Colonic mucosa (tissue), 4 donors: ENCODE data around the gene C19orf38. TPM values are rescaled to one million over a fixed set of nuclear protein-coding genes. Genes with fewer than 3 reads are reported as not detected.
"Not testable (repeated sequence)": the region's sequence is repeated elsewhere in the genome, so short reads cannot be mapped to it uniquely, and the experiment has no call there.

Experiments used
- DNase-seq: peaks from one replicate; pipeline ENCODE4 v3.0.0-alpha.2; 2020
- H3K27ac ChIP-seq: fragments of 200-600 bp; one replicate; pipeline ENCODE4 v1.8.0; 2021
- H3K27me3 ChIP-seq: fragments of 200-600 bp; one replicate; pipeline ENCODE4 v1.8.0; 2021
- H3K36me3 ChIP-seq: fragments of 200-600 bp; one replicate; pipeline ENCODE4 v1.8.0; 2021
- H3K4me1 ChIP-seq: fragments of 200-600 bp; one replicate; pipeline ENCODE4 v1.8.0; 2021; ENCODE audit warnings: mild to moderate bottlenecking
- H3K4me3 ChIP-seq: fragments of 200-600 bp; one replicate; pipeline ENCODE4 v1.8.0; 2021
- H3K9ac ChIP-seq, 2 donors: one replicate each; pipeline ENCODE4 v1.7.0; 2013; ENCODE audit warnings: control low read depth in 2 of 2, low read depth in 2 of 2, low read length in 2 of 2
- H3K9me3 ChIP-seq: fragments of 200-600 bp; one replicate; pipeline ENCODE4 v1.8.0; 2021
- intact Hi-C: fragments of 100-400 bp; cut with DNase I; formaldehyde crosslinking; loops from one replicate; pipeline ENCODE4 v1.14.1; 2022
- total RNA-seq, 2 donors: library from RNA; stranded (reverse); fragmentation: NEBNext Ultra II Directional in 1 of 2; extraction: Animal tissue kit (Norgen Biotek cat#: 25700) in 1 of 2; gene quantifications; one replicate each; pipeline ENCODE4 v1.2.1, GENCODE V29; 2021
- TF ChIP-seq, protein P1 (sequence below): fragments of 200-600 bp; IDR thresholded peaks from one replicate; pipeline ENCODE4 v1.8.0; 2022; ENCODE audit warnings: antibody characterized with exemption, mild to moderate bottlenecking
- donor health status: healthy.
- donor health status: DM: no; HTN: no; CAD: no.
- donor health status: DM: no; HTN: no; CAD: no.

Gene C19orf38
- total RNA-seq, 2 donors from 2014 or later = 0.77 to 1.5 TPM

DNA sequence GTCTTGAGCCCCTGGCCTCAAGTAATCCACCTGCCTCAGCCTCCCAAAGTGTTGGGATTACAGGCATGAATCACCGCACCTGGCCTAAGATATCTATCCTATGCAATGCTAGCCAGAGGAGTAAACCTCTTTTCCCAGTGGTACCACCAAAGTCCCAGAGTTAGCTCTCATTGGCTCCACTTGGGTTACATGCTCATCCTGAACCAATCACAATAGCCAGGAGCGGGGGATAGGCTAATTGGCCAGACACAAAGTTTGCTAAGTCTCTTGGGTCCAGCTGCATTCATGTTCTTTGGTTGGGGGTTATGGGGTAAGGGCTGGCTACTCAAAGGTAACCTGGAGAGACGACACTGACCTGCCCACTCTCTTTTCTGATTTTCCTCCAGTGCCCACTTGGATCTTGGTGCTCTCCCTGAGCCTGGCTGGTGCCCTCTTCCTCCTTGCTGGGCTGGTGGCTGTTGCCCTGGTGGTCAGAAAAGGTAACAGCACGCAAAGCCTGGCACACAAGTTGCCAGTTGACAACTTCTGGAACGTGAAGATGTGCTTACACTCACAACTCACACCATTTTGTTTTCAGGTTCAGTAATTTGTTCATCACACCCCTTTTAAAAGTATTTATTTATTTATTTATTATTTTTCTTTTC, 7.8 kb downstream of the C19orf38 start:
- Histone ChIP-seq H3K9ac (no peak overlapping the region), H3K9me3 (no peaks in the 10 kb centered on the region), H3K27ac (no peak overlapping the region), H3K4me3 (no peak overlapping the region), H3K36me3 (no peaks in the 10 kb centered on the region), H3K27me3 (no peaks in the 10 kb centered on the region), H3K4me1 (no peaks in the 10 kb centered on the region)
- no peak for DNase-seq
- TF ChIP-seq, protein P1, sequence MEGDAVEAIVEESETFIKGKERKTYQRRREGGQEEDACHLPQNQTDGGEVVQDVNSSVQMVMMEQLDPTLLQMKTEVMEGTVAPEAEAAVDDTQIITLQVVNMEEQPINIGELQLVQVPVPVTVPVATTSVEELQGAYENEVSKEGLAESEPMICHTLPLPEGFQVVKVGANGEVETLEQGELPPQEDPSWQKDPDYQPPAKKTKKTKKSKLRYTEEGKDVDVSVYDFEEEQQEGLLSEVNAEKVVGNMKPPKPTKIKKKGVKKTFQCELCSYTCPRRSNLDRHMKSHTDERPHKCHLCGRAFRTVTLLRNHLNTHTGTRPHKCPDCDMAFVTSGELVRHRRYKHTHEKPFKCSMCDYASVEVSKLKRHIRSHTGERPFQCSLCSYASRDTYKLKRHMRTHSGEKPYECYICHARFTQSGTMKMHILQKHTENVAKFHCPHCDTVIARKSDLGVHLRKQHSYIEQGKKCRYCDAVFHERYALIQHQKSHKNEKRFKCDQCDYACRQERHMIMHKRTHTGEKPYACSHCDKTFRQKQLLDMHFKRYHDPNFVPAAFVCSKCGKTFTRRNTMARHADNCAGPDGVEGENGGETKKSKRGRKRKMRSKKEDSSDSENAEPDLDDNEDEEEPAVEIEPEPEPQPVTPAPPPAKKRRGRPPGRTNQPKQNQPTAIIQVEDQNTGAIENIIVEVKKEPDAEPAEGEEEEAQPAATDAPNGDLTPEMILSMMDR = peak; percentile 56
- intact Hi-C loops = no loop called here

GRCh38 chr19:10856899-10857298, 8.7 kb downstream of the C19orf38 start:
- H3K4me1 ChIP-seq, intact Hi-C loops, H3K9ac ChIP-seq: not testable (repeated sequence)

GRCh38 chr19:10858204-10858828, 10.1 kb downstream of the C19orf38 start:
- Histone ChIP-seq H3K9ac (no peak overlapping the region), H3K4me3 (no peak overlapping the region), H3K4me1 (no peaks in the 10 kb centered on the region), H3K9me3 (no peaks in the 10 kb centered on the region), H3K36me3 (no peaks in the 10 kb centered on the region), H3K27me3 (no peaks in the 10 kb centered on the region), H3K27ac (no peak overlapping the region)
- intact Hi-C loops = no loop called here
- TF ChIP-seq, protein P1 = peak; percentile 61
- no peak for DNase-seq

More at GRCh38 chr19:10856899-10857298, 8.7 kb downstream of the C19orf38 start:
- not testable (repeated sequence) for H3K36me3 ChIP-seq, H3K27ac ChIP-seq, H3K4me3 ChIP-seq, H3K27me3 ChIP-seq, H3K9me3 ChIP-seq, DNase-seq

DNA sequence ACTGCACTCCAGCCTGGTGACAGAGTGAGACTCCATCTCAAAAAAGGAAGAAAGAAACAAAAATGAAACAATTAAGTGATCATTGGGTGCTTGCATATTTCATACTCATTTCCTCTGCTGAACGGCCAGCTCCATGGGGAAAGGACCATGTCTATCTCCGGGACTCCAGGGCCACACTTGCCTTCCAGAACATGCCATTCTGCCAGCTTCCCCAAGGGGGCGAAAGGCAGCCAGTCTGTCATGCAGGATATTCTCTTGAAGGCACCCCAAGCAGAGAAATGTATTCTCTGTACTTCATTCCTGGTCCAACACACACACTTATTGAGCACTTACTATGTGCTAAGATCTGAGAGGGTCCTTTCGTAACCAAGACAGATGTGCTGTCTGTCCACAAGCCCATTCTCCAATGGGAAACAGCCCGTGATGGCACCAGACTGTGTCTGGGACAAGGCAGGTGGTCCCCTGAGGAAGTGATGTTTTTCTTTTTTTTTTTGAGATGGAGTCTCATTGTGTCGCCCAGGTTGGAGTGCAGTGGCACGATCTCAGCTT, 13.0 kb downstream of the C19orf38 start:
- intact Hi-C loops = no loop called here
- H3K27ac ChIP-seq = no peak overlapping the region
- H3K4me3 ChIP-seq = no peak overlapping the region
- TF ChIP-seq, protein P1 = peak; percentile 31
- peaks cover 8% of the 10 kb centered on the region for H3K4me1 ChIP-seq
- DNase-seq = peak; percentile 49
- H3K9ac ChIP-seq = no peak overlapping the region
- H3K27me3 ChIP-seq = no peaks in the 10 kb centered on the region
- H3K9me3 ChIP-seq = no peaks in the 10 kb centered on the region
- H3K36me3 ChIP-seq = no peaks in the 10 kb centered on the region

DNA sequence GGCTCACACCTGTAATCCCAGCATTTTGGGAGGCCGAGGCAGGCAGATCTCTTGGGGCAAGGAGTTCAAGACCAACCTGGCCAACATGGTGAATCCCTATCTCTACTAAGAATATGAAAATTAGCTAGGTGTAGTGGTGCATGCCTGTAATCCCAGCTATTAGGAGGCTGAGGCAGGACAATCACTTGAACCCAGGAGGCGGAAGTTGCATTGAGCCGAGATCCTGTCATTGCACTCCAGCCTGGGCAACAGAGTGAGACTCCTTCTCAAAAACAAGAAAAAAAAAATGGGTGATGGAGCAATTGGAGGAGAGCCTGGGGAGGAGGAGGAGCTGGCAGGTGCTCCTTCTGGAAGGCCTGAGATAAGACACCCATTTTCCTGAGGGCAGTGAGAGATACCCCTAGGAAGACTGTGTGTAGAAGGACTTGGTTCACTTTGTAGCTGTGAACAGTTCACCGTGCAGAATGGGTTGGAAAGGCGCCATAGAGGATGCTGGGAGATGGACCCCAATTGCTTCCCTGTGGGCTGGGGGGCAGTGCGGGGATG, 14.4 kb downstream of the C19orf38 start:
- Histone ChIP-seq H3K4me1 (peaks cover 8% of the 10 kb centered on the region), H3K4me3 (no peak overlapping the region), H3K9me3 (no peaks in the 10 kb centered on the region), H3K27ac (no peak overlapping the region), H3K36me3 (no peaks in the 10 kb centered on the region), H3K9ac (peak overlapping the region in 1 of 2 donors; percentile 26), H3K27me3 (no peaks in the 10 kb centered on the region)
- DNase-seq = no peak
- intact Hi-C loops = no loop called here
- TF ChIP-seq, protein P1 = no peak
